GM10266 (cell line): ENCODE measurements around the gene CDH15.
"Not testable (repeated sequence)": the region's sequence is repeated elsewhere in the genome, so short reads cannot be mapped to it uniquely, and the experiment has no call there.

ENCODE experiments used
- DNase-seq: peaks from one replicate; pipeline ENCODE4 v3.0.0; 2012; ENCODE audit errors: extremely low spot score
- CTCF ChIP-seq: IDR thresholded peaks from 2 replicates; pipeline ENCODE4 v1.5.1; 2012; ENCODE audit warnings: mild to moderate bottlenecking, low read depth; ENCODE audit not compliant: control insufficient read depth, insufficient read depth; ENCODE audit errors: missing control alignments

CDH15 gene

GRCh38 chr16:89187032-89187769 lies 15.7 kb downstream of the CDH15 start:
- no peak for TF ChIP-seq CTCF
- DNase-seq: no peak

GRCh38 chr16:89187770-89188392 lies 16.3 kb downstream of the CDH15 start:
- no peak for TF ChIP-seq CTCF
- DNase-seq: no peak

- DNase-seq: not testable (repeated sequence)
Measured at GRCh38 chr16:89188471-89189357, 17.2 kb downstream of the CDH15 start.

- no peak for TF ChIP-seq CTCF
- no peak for DNase-seq
Measured at GRCh38 chr16:89189358-89190025, 17.9 kb downstream of the CDH15 start.

GRCh38 chr16:89190150-89190958 lies 18.8 kb downstream of the CDH15 start:
- no peak for DNase-seq
- TF ChIP-seq CTCF: no peak

GRCh38 chr16:89191033-89191900 lies 19.7 kb downstream of the CDH15 start:
- DNase-seq: no peak
- no peak for TF ChIP-seq CTCF
